NCI-H1105 treated with DMSO at 0.1 percent for 48 hours (cell line): ENCODE results near the gene SLC20A1.
"Not testable (repeated sequence)": the region's sequence is repeated elsewhere in the genome, so short reads cannot be mapped to it uniquely, and the experiment has no call there.

ENCODE experiments used
- DNase-seq: peaks from one replicate; lab custom pipeline; 2025; lab: John Stamatoyannopoulos, UW

SLC20A1 gene

GRCh38 chr2:112646791-112647689 is 1.3 kb downstream of the SLC20A1 start:
- peak; percentile 25 for DNase-seq

DNA sequence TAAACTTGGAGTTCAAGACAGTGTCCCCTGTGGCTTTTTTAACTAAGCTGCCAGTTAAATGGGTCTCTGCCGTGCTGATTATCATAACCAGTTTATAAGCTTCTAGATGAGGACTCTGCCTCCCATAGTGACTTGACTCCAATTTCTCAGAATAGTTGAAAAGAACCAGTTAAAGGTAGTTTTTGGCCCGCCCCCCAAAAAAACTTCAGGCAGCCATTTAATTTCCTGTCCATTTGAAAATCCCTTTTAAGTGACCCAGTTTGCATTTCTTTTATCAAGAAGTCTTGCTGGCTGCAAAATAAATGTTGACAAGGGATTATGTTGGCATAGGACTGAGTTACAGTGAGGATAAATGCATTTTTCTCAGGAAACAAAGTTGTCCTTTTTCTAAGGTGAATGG is 2.3 kb downstream of the SLC20A1 start:
- no peak for DNase-seq

GRCh38 chr2:112656679-112657078 is 10.9 kb downstream of the SLC20A1 start:
- DNase-seq, result no peak

- DNase-seq, result no peak
Measured at GRCh38 chr2:112658301-112658700, 12.6 kb downstream of the SLC20A1 start.

- no peak for DNase-seq
Measured at GRCh38 chr2:112658839-112659667, 13.3 kb downstream of the SLC20A1 start.

DNA sequence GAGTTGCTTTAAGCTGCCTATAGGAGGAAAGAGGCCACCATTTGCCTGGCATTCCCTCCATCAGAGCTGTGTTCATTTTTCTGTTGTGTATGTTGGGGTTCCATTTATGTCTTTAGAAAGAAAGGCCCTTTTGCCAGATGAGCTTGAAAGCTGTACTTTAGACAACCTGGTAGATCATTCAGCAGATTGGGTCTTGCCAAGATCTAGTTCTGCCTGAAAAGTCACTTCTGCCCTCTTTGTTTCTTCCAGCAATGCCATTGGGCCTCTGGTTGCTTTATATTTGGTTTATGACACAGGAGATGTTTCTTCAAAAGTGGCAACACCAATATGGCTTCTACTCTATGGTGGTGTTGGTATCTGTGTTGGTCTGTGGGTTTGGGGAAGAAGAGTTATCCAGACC is 14.4 kb downstream of the SLC20A1 start:
- DNase-seq, result no peak

DNA sequence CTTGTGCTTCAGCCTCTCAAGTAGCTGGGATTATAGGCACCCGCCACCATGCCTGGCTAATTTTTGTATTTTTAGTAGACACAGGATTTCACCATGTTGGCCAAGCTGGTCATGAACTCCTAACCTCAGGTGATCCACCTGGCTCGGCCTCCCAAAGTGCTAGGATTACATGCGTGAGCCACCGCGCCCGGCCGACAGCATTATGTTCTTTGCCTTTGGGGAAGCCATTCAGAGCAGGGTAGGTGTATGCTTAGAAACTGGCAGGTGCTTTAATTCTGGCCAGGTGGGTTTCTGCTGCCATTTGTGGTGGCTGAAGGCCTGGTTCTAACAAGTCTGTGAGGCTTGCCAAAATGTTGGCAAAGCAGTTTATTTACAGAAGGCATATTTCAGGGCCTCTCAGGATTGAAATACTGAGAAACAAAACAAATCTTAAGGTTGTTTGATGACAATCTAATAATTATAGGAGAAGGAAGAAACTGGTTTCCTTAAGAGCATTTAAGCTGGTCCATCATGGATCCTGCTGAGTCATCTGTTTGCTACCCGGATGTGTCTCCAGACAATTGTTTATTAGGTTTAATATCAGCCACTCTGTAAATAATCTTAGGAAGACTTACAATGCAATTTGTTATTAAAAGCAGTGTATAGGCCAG is 16.0 kb downstream of the SLC20A1 start:
- peak; percentile 75 for DNase-seq

GRCh38 chr2:112662704-112663103 is 17.0 kb downstream of the SLC20A1 start:
- no peak for DNase-seq

DNA sequence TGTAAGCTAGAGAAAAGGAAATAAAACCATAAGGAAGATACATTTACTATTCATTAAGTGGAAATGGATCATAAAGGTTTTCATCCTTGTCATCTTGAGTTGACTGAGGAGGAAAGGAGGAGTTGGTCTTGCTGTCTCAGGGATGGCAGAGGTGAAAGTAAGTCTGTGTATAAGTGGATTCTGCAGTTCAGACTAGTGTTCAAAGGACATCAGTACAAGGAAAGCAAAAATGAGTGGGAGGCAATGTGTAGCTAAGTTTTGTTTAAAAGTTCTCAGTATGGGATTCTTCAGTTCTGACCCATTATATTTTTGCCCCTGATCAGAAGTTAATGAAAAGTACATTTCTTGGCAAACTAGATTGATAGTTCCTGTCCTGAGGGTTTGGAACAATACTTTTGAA is 18.9 kb downstream of the SLC20A1 start:
- no peak for DNase-seq

DNA sequence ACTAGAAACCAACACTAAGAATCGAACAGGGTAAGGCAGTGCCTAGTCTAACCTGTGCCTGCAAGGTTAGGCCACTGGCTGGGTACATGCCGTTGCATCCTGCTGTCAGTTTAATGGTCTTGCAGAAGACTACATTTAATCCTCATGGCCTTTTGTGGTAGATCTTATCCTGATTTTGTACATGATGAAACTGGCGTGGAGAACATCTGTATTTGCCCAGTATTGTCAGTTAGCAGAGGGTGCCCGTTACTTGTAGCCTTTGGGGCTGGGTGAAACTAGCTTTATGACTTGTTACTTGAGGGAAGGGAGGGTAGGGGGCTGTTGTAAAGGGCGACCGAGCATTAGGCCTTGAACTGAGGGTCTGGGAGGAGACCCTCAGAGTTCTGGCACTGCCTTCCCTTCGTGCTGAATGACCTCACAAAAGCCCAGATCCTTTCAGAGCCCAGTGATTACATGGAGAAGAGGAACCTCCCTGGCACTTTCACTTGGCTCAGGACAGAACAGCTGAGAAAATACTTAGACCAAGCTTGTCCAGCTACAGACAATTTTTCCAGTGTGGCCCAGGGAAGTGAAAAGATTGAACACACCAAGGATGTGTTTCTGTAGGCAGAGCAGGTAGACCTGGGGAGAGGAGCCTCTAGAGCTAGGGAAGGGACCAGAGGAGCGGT is 19.5 kb downstream of the SLC20A1 start:
- no peak for DNase-seq

DNA sequence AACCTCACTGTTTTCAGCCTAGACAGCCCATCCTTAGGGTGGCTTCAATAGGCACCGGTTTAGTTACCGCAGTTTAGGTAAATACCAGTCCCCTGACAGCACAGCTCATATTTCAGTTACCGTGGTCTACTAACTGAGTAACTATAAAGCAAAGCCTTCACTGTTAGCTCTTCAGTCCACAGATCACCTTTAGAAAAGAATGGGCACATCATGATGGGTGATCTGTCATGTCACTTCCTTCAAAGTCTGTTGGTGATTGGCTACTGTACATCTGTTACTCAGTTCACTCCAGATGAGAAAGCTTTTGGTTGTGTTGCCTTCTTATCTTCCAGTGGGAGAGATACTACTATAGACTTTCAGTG is 21.0 kb downstream of the SLC20A1 start:
- no peak for DNase-seq

DNA sequence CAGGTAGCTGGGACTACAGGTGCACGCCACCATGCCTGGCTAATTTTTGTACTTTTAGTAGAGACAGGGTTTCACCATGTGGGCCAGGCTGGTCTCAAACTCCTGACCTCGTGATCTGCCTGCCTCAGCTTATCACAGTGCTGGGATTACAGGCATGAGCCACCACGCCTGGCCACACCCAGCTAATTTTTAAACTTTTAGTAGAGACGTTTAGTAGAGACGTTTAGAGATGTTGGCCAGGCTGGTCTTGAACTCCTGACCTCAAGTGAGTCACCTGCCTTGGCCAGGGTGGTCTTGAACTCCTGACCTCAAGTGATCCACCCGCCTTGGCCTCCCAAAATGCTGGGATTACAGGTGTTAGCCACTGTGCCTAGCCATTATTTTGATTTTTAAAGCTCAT is 21.8 kb downstream of the SLC20A1 start:
- DNase-seq, result not testable (repeated sequence)

GRCh38 chr2:112669667-112670066 is 23.9 kb downstream of the SLC20A1 start:
- no peak for DNase-seq

DNA sequence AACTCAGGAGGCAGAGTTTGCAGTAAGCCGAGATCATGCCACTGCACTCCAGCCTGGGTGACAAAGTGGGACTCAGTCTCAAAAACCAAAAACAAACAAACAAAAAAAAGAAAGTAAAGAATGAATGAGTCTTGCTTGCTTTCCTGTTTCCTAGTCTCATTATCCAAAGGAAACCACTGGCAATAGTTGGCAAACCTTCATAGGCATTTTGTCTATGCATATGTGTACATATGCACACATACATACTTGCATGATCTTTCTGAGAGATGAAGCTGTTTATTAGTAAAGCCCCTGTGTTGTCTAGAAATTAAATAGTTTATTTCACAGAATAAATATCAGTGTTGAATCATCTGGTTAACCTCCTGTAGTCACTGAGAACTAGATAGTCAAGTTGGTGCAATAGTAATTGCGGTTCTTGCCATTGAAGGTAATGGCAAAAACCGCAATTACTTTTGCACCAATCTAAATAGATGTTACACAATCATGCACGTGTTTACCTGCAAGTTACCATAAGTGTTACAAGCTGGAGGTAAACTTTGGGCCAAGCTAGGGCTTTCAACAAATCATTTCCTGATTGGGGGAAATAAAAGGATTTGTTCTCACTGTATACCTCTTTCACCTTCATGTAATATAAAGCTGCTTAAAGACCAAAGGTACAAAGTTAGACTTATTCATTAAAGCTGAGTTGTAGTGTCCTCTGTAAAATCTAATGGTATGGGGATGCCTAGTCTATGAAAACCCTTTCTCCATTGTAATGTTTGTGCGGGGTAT is 24.7 kb downstream of the SLC20A1 start:
- DNase-seq, result no peak

- no peak for DNase-seq
Measured at GRCh38 chr2:112671801-112672200, 26.1 kb downstream of the SLC20A1 start.

- no peak for DNase-seq
Measured at GRCh38 chr2:112673008-112673407, 27.3 kb downstream of the SLC20A1 start.

DNA sequence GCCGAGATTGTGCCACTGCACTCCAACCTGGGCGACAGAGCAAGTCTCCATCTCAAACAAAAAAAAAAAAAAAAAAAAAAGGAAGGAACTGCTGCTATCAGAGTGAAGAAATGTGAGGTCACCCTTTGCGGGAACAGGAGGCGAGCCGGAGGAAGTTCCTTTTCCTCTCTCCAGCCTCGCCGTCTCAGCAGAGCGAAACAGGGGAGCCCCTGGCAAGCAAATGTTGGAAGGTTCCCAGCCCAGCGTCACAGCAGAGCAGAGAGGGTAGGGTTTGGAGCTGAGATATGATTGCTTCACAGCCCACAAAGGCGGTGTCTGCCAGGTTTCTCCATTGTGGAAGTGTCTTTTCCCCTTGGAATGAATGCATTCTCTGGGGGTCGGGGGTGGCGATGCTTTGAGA is 28.5 kb downstream of the SLC20A1 start:
- DNase-seq, result no peak

- no peak for DNase-seq
Measured at GRCh38 chr2:112679484-112679883, 33.7 kb downstream of the SLC20A1 start.

DNA sequence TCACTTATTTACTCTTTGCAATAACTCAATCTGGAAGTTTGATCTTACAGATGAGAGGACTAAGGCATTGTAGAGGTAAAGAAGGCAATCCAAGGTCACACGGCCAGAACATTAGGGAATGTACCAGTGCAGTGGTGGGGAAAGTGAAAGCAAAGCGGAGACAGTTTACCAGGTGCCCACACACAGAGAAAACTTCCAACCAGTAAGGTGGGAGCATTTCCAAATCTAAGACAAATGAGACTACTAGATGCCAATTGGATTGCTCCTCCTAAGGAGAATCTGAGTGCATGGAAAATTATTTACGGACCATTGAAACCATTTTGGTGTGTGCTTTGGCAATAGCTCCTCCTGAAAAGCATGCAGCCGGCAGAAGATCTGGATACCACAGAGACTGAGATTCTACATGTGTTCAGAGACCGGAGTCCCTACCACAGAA is 34.9 kb downstream of the SLC20A1 start:
- no peak for DNase-seq

DNA sequence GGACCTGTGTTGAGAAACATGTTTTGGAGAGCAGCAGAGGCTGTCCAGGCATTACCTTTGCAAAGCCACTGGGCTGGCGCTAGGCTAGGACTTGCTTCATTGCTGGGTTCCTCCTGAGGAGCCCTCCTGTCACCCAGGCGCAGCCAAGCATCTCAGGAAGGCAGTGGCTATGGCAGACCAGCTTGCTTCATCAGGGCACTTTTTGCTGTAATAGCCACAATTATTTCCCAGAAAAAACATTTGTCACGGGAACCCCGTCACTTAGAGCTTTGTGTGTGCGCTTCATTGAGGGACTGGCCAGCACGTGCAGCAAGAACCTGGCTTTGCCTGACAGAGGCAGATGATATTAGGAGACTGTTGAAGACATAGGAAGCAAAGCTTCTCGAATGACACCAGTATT is 36.4 kb downstream of the SLC20A1 start:
- DNase-seq, result no peak
